K562 (cell line): ENCODE data around the gene RNF168. TPM values are rescaled to one million over a fixed set of nuclear protein-coding genes. Genes with fewer than 3 reads are reported as not detected.
A peak's percentile ranks its signal among the peaks of the same experiment; 100 is the strongest.

Experiments used
- CTBP1 ChIP-seq: fragments of 450-650 bp; IDR thresholded peaks from 2 replicates; pipeline ENCODE4 v1.6.1; 2016; ENCODE audit warnings: borderline replicate concordance
- DMBX1 ChIP-seq: fragments of 250-450 bp; sonication (Bioruptor Pico); IDR thresholded peaks from 2 replicates; pipeline ENCODE4 v1.8.0; 2022; ENCODE audit warnings: inconsistent platforms, mild to moderate bottlenecking, moderate library complexity, borderline replicate concordance
- ELF4 ChIP-seq: fragments of 450-650 bp; formaldehyde crosslinking; IDR thresholded peaks from 2 replicates; pipeline ENCODE4 v1.4.0; 2022; ENCODE audit warnings: missing genetic modification characterization
- EP400 ChIP-seq: fragments of 450-650 bp; IDR thresholded peaks from 2 replicates; pipeline ENCODE4 v1.6.1; 2017; ENCODE audit warnings: antibody characterized with exemption, mild to moderate bottlenecking, moderate library complexity
- MCM2 ChIP-seq: fragments of 450-650 bp; IDR thresholded peaks from 2 replicates; pipeline ENCODE4 v1.6.1; 2017; ENCODE audit warnings: low read depth, mild to moderate bottlenecking
- MEF2A ChIP-seq: IDR thresholded peaks from 2 replicates; pipeline ENCODE4 v1.6.1; 2011; ENCODE audit warnings: low read depth, mild to moderate bottlenecking, low read length, moderate library complexity; ENCODE audit not compliant: control insufficient read depth
- NCOR1 ChIP-seq: fragments of 450-650 bp; IDR thresholded peaks from 2 replicates; pipeline ENCODE4 v1.6.1; 2016; ENCODE audit warnings: mild to moderate bottlenecking, moderate library complexity
- POLR2G ChIP-seq: fragments of 200-400 bp; formaldehyde crosslinking; IDR thresholded peaks from 2 replicates; pipeline ENCODE4 v1.6.1; 2017; ENCODE audit warnings: low read depth, mild to moderate bottlenecking, antibody characterized with exemption, low read length, moderate library complexity
- POU5F1 ChIP-seq: fragments of 150-350 bp; IDR thresholded peaks from 2 replicates; pipeline ENCODE4 v1.6.1; 2014; ENCODE audit warnings: borderline replicate concordance, low read length, low read depth, mild to moderate bottlenecking; ENCODE audit not compliant: partially characterized antibody
- SOX6 ChIP-seq: fragments of 450-650 bp; IDR thresholded peaks from 2 replicates; pipeline ENCODE4 v1.6.1; 2014; ENCODE audit warnings: mild to moderate bottlenecking
- TCF7L2 ChIP-seq: fragments of 150-350 bp; IDR thresholded peaks from 2 replicates; pipeline ENCODE4 v1.6.1; 2016; ENCODE audit warnings: low read depth, mild to moderate bottlenecking, low read length, moderate library complexity
- TSC22D4 ChIP-seq: fragments of 450-650 bp; IDR thresholded peaks from 2 replicates; pipeline ENCODE4 v1.6.1; 2016; ENCODE audit warnings: missing genetic modification characterization, missing biosample characterization, control low read depth
- U2AF2 ChIP-seq: fragments of 200-400 bp; formaldehyde crosslinking; optimal IDR thresholded peaks from 2 replicates; pipeline ENCODE3; 2017; ENCODE audit warnings: low read depth, mild to moderate bottlenecking, low read length
- ZBTB43 ChIP-seq: sonication (generic); formaldehyde crosslinking; IDR thresholded peaks from 2 replicates; pipeline ENCODE4 v1.8.0; 2023; ENCODE audit warnings: mild to moderate bottlenecking, missing genetic modification reagents
- ZKSCAN8 ChIP-seq: fragments of 200-800 bp; sonication (Bioruptor generic); IDR thresholded peaks from 2 replicates; pipeline ENCODE4 v1.6.1; 2016; ENCODE audit warnings: missing genetic modification characterization, missing compliant biosample characterization
- ZNF408 ChIP-seq: fragments of 250-450 bp; sonication (Bioruptor Pico); IDR thresholded peaks from 2 replicates; pipeline ENCODE4 v1.4.0; 2020; ENCODE audit warnings: low read depth, mild to moderate bottlenecking, moderate library complexity
- ZNF707 ChIP-seq: fragments of 250-450 bp; sonication (Bioruptor Pico); conservative IDR thresholded peaks from 2 replicates; pipeline ENCODE4 v1.8.0; 2022; ENCODE audit warnings: inconsistent platforms, mild to moderate bottlenecking, moderate library complexity
- ZNF780A ChIP-seq: fragments of 250-450 bp; sonication (Bioruptor Pico); IDR thresholded peaks from 2 replicates; pipeline ENCODE4 v1.5.0; 2021; ENCODE audit warnings: mild to moderate bottlenecking
- polyA plus RNA-seq, 8 experiments: library from polyadenylated mRNA; depleted of rRNA in 4 of 8; stranded (reverse) in 5 of 8; unstranded in 3 of 8; fragments of >200 nt; fragmentation: Nextera tagmentation in 2 of 8; fragmentation: Illumina TruSeq in 1 of 8; extraction: Ambion mirVana in 2 of 8; extraction: Trizol in 1 of 8; gene quantifications; 2 replicates each; pipeline versions ENCODE4 v1.2.1 to v1.2.3, GENCODE V29; 2011 to 2014; ENCODE audit warnings: inconsistent platforms in 1 of 8, missing spikeins in 1 of 8
- total RNA-seq, 7 experiments: library from RNA; depleted of rRNA in 6 of 7; stranded (reverse); fragments of >200 nt in 6 of 7; fragmentation: Illumina TruSeq in 2 of 7; extraction: Trizol in 2 of 7; gene quantifications; 2 replicates each; pipeline versions ENCODE4 v1.2.1 to v1.2.3, GENCODE V29; 2011 to 2021; ENCODE audit warnings: low replicate concordance in 1 of 7
- TF ChIP-seq, protein P1 (sequence below): fragments of 450-650 bp; formaldehyde crosslinking; IDR thresholded peaks from 2 replicates; pipeline ENCODE4 v1.4.0; 2022; ENCODE audit warnings: missing genetic modification characterization
- TF ChIP-seq, protein P2 (sequence below): fragments of 250-450 bp; sonication (Bioruptor Pico); IDR thresholded peaks from 2 replicates; pipeline ENCODE4 v1.4.0; 2020
- TF ChIP-seq, protein P3 (sequence below): fragments of 450-650 bp; IDR thresholded peaks from 2 replicates; pipeline ENCODE4 v1.6.1; 2017; ENCODE audit warnings: mild to moderate bottlenecking, moderate library complexity
- TF ChIP-seq, protein P4 (sequence below): fragments of 450-650 bp; IDR thresholded peaks from 2 replicates; pipeline ENCODE4 v1.7.0; 2016; ENCODE audit warnings: borderline replicate concordance

The RNF168 gene
- total and polyA plus RNA-seq, 9 of the 15 experiments (the other 6 are each of a cell fraction or from before 2014, with no cell fraction given) = 6.0 to 32.1 (median 16.6) TPM

GRCh38 chr3:196514913-196515621 lies 11.5 kb upstream of the RNF168 start, which contains the start of gene SMCO1 (continued):
- TF ChIP-seq U2AF2 = no peak
- TF ChIP-seq ZBTB43 (CRISPR knock-in tag) = no peak
- no peak for TF ChIP-seq ZKSCAN8 (CRISPR knock-in tag)
- peak; percentile 66; the same call in 1 of the 2 replicates for TF ChIP-seq SOX6
- TF ChIP-seq POLR2G = no peak
- TF ChIP-seq, protein P1, sequence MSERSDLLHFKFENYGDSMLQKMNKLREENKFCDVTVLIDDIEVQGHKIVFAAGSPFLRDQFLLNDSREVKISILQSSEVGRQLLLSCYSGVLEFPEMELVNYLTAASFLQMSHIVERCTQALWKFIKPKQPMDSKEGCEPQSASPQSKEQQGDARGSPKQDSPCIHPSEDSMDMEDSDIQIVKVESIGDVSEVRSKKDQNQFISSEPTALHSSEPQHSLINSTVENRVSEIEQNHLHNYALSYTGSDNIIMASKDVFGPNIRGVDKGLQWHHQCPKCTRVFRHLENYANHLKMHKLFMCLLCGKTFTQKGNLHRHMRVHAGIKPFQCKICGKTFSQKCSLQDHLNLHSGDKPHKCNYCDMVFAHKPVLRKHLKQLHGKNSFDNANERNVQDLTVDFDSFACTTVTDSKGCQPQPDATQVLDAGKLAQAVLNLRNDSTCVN (CRISPR knock-in tag) = no peak
- TF ChIP-seq NCOR1 = peak; percentile 93
- TF ChIP-seq MEF2A = peak; percentile 99
- TF ChIP-seq TSC22D4 (tag) = no peak
- no peak for TF ChIP-seq ELF4 (CRISPR knock-in tag)
- no peak for TF ChIP-seq ZNF780A (CRISPR knock-in tag)
- TF ChIP-seq, protein P2, sequence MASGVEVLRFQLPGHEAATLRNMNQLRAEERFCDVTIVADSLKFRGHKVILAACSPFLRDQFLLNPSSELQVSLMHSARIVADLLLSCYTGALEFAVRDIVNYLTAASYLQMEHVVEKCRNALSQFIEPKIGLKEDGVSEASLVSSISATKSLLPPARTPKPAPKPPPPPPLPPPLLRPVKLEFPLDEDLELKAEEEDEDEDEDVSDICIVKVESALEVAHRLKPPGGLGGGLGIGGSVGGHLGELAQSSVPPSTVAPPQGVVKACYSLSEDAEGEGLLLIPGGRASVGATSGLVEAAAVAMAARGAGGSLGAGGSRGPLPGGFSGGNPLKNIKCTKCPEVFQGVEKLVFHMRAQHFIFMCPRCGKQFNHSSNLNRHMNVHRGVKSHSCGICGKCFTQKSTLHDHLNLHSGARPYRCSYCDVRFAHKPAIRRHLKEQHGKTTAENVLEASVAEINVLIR = no peak
- no peak for TF ChIP-seq TCF7L2
- TF ChIP-seq ZNF408 (CRISPR knock-in tag) = no peak
- TF ChIP-seq, protein P3, sequence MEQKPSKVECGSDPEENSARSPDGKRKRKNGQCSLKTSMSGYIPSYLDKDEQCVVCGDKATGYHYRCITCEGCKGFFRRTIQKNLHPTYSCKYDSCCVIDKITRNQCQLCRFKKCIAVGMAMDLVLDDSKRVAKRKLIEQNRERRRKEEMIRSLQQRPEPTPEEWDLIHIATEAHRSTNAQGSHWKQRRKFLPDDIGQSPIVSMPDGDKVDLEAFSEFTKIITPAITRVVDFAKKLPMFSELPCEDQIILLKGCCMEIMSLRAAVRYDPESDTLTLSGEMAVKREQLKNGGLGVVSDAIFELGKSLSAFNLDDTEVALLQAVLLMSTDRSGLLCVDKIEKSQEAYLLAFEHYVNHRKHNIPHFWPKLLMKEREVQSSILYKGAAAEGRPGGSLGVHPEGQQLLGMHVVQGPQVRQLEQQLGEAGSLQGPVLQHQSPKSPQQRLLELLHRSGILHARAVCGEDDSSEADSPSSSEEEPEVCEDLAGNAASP = no peak
- no peak for TF ChIP-seq DMBX1 (CRISPR knock-in tag)
- TF ChIP-seq, protein P4, sequence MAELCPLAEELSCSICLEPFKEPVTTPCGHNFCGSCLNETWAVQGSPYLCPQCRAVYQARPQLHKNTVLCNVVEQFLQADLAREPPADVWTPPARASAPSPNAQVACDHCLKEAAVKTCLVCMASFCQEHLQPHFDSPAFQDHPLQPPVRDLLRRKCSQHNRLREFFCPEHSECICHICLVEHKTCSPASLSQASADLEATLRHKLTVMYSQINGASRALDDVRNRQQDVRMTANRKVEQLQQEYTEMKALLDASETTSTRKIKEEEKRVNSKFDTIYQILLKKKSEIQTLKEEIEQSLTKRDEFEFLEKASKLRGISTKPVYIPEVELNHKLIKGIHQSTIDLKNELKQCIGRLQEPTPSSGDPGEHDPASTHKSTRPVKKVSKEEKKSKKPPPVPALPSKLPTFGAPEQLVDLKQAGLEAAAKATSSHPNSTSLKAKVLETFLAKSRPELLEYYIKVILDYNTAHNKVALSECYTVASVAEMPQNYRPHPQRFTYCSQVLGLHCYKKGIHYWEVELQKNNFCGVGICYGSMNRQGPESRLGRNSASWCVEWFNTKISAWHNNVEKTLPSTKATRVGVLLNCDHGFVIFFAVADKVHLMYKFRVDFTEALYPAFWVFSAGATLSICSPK = no peak
- no peak for TF ChIP-seq ZNF707
- TF ChIP-seq EP400 = no peak; the same call in 1 of the 2 replicates
- no peak for TF ChIP-seq MCM2
- no peak; the same call in 1 of the 2 replicates for TF ChIP-seq CTBP1
- TF ChIP-seq POU5F1 = no peak
